Sigmoid colon (tissue), 4 donors: ENCODE data around the gene MAP1LC3B.

Experiments used
- EP300 ChIP-seq, 4 donors: sonication (generic); formaldehyde crosslinking; IDR thresholded peaks; one replicate each; pipeline ENCODE4 v1.6.1; 2017; ENCODE audit warnings: antibody characterized with exemption in 4 of 4
- POLR2A ChIP-seq, 2 donors: fragments of 450-650 bp; IDR thresholded peaks; one replicate each; pipeline ENCODE4 v1.6.1; 2016; ENCODE audit warnings: antibody characterized with exemption in 2 of 2, mild to moderate bottlenecking in 2 of 2, moderate library complexity in 2 of 2
- TF ChIP-seq, protein P1 (sequence below), 4 experiments: fragments of 450-650 bp in 3 of 4; fragments of 200-600 bp in 1 of 4; IDR thresholded peaks; one replicate each; pipeline ENCODE4 v1.5.1; 2016 to 2019; ENCODE audit warnings: antibody characterized with exemption in 4 of 4, mild to moderate bottlenecking in 3 of 4, moderate library complexity in 2 of 4

DNA sequence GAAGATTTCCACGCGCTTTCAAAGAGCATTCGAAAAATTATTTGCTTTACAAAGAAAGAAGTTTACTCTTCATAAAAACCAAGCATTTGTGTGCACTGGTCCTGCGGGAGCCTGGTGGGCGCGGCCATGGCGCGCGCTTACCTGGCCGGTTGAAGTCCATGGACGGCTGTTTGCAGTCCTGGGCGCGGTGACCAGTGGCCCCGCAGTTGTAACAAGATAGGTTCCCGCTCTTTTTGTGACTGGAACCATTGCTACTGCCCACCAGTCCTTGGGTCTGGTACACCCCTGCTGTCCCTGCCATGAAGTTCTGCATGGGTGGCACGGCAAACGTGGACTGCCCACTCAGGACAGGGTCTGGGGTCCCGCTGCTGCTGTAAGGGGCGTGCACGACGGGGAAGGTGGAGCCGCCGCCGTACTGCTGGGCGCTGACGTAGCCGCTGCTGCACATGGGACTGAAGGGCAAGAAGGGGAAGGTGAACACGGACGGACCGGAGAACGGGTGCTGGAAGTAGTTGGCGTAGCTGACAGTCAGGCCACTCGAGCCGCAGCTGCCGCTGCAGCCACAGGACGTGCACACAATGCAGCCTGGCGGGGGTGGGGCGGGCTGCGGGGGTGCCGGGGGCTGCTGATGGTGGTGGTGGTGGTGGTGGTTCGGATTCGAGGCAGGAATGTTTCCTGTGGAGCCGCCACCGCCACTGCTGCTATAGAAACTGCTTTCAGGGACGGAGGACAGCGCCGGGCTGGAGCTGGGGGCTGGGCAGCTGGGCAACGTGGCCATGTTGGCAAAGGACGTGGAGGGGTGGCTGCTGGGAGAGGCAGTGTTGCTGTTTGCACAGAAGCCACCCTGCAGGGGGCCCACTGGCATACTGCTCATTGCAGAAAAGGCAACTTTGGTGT lies 19.5 kb downstream of the MAP1LC3B start:
- TF ChIP-seq EP300 (IDR thresholded peaks at IDR 0.05) (no peak), POLR2A (IDR thresholded peaks at IDR 0.05) (no peak)
- TF ChIP-seq, protein P1, sequence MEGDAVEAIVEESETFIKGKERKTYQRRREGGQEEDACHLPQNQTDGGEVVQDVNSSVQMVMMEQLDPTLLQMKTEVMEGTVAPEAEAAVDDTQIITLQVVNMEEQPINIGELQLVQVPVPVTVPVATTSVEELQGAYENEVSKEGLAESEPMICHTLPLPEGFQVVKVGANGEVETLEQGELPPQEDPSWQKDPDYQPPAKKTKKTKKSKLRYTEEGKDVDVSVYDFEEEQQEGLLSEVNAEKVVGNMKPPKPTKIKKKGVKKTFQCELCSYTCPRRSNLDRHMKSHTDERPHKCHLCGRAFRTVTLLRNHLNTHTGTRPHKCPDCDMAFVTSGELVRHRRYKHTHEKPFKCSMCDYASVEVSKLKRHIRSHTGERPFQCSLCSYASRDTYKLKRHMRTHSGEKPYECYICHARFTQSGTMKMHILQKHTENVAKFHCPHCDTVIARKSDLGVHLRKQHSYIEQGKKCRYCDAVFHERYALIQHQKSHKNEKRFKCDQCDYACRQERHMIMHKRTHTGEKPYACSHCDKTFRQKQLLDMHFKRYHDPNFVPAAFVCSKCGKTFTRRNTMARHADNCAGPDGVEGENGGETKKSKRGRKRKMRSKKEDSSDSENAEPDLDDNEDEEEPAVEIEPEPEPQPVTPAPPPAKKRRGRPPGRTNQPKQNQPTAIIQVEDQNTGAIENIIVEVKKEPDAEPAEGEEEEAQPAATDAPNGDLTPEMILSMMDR (IDR thresholded peaks at IDR 0.05): no peak
